ENCODE results near the gene NFASC.

GRCh38 chr1:204826970-204827369 is 43.7 kb upstream of the NFASC start:
- TF ChIP-seq CTCF (IDR thresholded peaks at IDR 0.05; ENCODE audit: insufficient read depth, low read length, poor library complexity, severe bottlenecking) (no peak), EZH2phosphoT487 (conservative IDR thresholded peaks at IDR 0.05; ENCODE audit: low read length) (no peak)

All from SU-DHL-6 (cell line).